Vagina (tissue), 2 donors: Measurements from ENCODE around the gene TRIM3. TPM values are rescaled to one million over a fixed set of nuclear protein-coding genes. Genes with fewer than 3 reads are reported as not detected.
A peak's percentile ranks its signal among the peaks of the same experiment; 100 is the strongest.
"Not testable (repeated sequence)": the region's sequence is repeated elsewhere in the genome, so short reads cannot be mapped to it uniquely, and the experiment has no call there.

ENCODE experiments used
- DNase-seq, 2 donors: peaks; one replicate each; pipeline ENCODE4 v3.0.0-alpha.2; 2017; ENCODE audit errors: extremely low spot score in 2 of 2
- H3K27ac ChIP-seq: fragments of 200-600 bp; sonication (generic); one replicate; pipeline ENCODE4 v1.5.1; 2019
- H3K27me3 ChIP-seq: fragments of 200-600 bp; sonication (generic); one replicate; pipeline ENCODE4 v1.5.1; 2019
- H3K36me3 ChIP-seq, 2 donors: fragments of 200-600 bp; sonication (generic); one replicate each; pipeline ENCODE4 v1.5.1; 2017 to 2019
- H3K4me1 ChIP-seq: fragments of 200-600 bp; sonication (generic); one replicate; pipeline ENCODE4 v1.5.1; 2019
- H3K4me3 ChIP-seq, 2 donors: fragments of 200-600 bp; sonication (generic); 1 replicate in 1 of 2; 2 replicates in 1 of 2; pipeline ENCODE4 v1.5.1; 2016 to 2019
- H3K9me3 ChIP-seq: fragments of 200-600 bp; sonication (generic); one replicate; pipeline ENCODE4 v1.5.1; 2019
- POLR2A ChIP-seq, 2 donors: fragments of 450-650 bp; IDR thresholded peaks; one replicate each; pipeline ENCODE4 v1.6.1; 2017; ENCODE audit warnings: antibody characterized with exemption in 2 of 2, mild to moderate bottlenecking in 2 of 2, moderate library complexity in 2 of 2
- POLR2AphosphoS5 ChIP-seq, 2 donors: sonication (generic); formaldehyde crosslinking; IDR thresholded peaks; one replicate each; pipeline ENCODE4 v1.9.0; 2017; ENCODE audit warnings: antibody characterized with exemption in 2 of 2, mild to moderate bottlenecking in 2 of 2, low read depth in 1 of 2; ENCODE audit not compliant: insufficient read depth in 1 of 2
- intact Hi-C: fragments of 100-400 bp; cut with DNase I; formaldehyde crosslinking; loops from one replicate; pipeline ENCODE4 v1.15.1; 2023
- total RNA-seq: library from RNA; depleted of rRNA; stranded (reverse); fragments of >200 nt; gene quantifications from one replicate; pipeline ENCODE4 v1.2.3, GENCODE V29; 2016
- TF ChIP-seq, protein P1 (sequence below), 3 experiments: fragments of 450-650 bp in 2 of 3; fragments of 200-600 bp in 1 of 3; sonication (generic) in 1 of 3; IDR thresholded peaks; one replicate each; pipeline ENCODE4 v1.5.1; 2017 to 2019; ENCODE audit warnings: antibody characterized with exemption in 3 of 3, mild to moderate bottlenecking in 2 of 3, moderate library complexity in 2 of 3

The TRIM3 gene
- 27.5 TPM for total RNA-seq

DNA sequence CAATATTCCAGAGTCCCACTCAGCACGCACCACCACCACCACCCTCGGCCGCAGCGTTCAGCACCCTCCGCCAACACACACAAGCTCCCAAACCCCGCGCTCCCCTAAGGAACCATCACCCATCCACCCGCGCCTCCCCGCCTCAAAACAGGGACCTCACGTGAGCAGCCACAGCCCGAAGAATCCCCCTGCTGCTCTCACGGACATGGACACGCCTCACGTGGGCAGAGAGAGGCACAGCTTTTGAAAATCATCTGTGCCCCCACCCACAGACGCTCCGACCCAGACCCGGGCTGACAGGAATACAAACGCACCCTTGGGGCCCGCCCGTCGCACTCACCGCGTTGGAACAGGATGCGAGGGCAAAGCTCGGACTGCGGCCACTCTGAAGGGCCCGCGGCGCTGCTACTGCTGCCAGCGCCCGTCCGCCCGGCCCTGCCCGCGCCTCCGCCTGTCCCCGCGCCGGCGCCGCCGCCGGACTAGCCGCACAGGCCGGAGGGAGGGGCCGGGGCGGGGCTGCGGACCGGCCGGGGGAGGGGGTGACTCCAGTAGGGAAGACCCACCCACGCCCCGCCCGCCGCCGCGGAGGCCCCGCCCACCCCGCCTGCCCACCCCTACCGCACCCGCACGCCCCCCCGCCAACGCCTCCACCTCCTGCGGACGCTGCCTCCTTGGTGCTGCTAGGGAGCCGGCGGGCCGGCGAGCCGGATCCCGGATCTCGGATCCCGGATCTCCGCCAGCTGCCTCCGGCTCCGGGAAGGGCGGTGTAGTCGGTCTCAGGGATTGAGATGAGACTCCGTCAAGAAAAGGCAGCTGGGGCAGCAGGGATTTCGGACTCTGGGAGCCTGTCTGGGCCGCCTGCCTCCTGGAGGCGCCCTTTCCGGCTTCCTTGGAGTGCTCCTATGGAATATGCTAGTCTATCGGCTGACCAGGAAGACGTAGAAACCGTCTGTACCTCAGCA lies at the start of gene TRIM3:
TRIM3 (minus strand) TSS at position 491 of the 962 bp plus-strand sequence. CDS start 8,246 bp downstream, outside the sequence.
- Histone ChIP-seq H3K4me1 (peaks cover 43% of the 10 kb centered on the region), H3K9me3 (no peaks in the 10 kb centered on the region), H3K27me3 (no peaks in the 10 kb centered on the region), H3K36me3 (peaks cover 0 to 21% of the 10 kb centered on the region in 2 donors), H3K27ac (peak within 1 kb of the TSS; percentile 93), H3K4me3 (peak within 1 kb of the TSS; percentile 76 to 95)
- intact Hi-C loops, result no loop called here
- peak in 1 of 2 donors; percentile 88 for TF ChIP-seq POLR2A (IDR thresholded peaks at IDR 0.05)
- peak in 1 of 2 donors; percentile 88 for TF ChIP-seq POLR2AphosphoS5 (IDR thresholded peaks at IDR 0.05; ENCODE audit: insufficient read depth in 1 of 2, low read depth in 1 of 2)
- TF ChIP-seq, protein P1, sequence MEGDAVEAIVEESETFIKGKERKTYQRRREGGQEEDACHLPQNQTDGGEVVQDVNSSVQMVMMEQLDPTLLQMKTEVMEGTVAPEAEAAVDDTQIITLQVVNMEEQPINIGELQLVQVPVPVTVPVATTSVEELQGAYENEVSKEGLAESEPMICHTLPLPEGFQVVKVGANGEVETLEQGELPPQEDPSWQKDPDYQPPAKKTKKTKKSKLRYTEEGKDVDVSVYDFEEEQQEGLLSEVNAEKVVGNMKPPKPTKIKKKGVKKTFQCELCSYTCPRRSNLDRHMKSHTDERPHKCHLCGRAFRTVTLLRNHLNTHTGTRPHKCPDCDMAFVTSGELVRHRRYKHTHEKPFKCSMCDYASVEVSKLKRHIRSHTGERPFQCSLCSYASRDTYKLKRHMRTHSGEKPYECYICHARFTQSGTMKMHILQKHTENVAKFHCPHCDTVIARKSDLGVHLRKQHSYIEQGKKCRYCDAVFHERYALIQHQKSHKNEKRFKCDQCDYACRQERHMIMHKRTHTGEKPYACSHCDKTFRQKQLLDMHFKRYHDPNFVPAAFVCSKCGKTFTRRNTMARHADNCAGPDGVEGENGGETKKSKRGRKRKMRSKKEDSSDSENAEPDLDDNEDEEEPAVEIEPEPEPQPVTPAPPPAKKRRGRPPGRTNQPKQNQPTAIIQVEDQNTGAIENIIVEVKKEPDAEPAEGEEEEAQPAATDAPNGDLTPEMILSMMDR (IDR thresholded peaks at IDR 0.05), result no peak
- no peak for DNase-seq

DNA sequence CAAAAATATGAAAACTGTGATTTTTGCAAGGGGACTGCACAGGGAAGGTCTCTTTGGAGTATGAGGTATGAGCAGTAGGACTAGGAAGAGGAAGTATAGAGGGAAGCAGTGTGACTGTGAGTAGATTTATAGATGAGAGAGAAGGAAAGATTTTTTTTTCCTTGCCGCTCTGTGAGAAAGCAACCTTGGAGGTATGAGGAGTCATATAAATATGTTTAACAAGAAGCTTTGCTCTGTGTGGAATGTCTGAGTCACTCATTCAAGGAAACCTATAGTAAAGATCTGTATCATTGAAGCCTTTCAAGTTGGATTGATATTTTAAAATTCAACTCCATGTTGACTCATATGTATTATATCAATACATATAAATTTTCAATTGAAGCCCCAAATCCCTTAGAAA lies 49.5 kb upstream of the TRIM3 start:
- intact Hi-C loops, result no loop called here
- H3K4me1 ChIP-seq, result no peaks in the 10 kb centered on the region
- no peaks in the 10 kb centered on the region for H3K9me3 ChIP-seq
- no peak overlapping the region for H3K4me3 ChIP-seq
- no peaks in the 10 kb centered on the region for H3K27me3 ChIP-seq
- DNase-seq, result no peak
- H3K27ac ChIP-seq, result no peak overlapping the region
- peaks cover 0 to 5% of the 10 kb centered on the region in 2 donors for H3K36me3 ChIP-seq
- TF ChIP-seq, protein P1 (IDR thresholded peaks at IDR 0.05), result no peak

DNA sequence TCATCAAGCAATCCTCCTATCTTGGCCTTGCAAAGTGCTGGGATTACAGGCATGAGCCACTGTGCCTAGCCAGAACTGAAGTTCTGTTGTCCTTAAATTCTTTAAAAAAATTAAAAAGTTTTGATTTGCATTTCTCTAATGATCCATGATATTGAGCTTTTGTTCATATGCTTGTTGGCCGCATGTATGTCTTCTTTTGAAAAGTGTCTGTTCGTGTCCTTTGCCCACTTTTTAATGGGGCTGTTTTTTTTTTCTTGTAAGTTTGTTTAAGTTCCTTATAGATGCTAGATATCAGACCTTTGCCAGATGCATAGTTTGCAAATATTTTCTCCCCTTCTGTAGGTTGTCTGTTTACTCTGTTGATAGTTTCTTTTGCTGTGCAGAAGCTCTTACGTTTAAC lies 48.2 kb upstream of the TRIM3 start:
- H3K27ac ChIP-seq, H3K36me3 ChIP-seq, intact Hi-C loops, DNase-seq, H3K4me3 ChIP-seq, H3K4me1 ChIP-seq, H3K9me3 ChIP-seq, H3K27me3 ChIP-seq: not testable (repeated sequence)

DNA sequence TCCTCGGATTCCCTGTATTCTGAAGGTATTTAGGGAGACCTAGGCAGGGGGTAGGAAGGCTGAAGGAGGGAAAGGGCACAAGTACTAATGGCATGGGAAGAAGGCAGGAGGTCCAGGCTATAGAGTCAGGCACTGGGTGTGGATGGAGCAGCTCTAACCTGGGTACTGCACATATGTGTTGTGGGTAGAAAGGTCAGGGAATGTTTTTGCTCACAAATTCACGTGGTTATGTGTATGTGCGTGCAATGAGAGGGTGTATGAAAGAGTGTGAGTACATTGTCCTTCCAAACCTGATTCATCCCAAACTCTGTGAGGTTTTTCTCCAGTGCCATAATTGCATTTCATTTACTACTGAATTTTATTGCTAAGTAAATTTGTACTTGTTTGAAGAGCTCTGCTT lies 46.5 kb upstream of the TRIM3 start:
- Histone ChIP-seq H3K27ac (no peak overlapping the region), H3K9me3 (no peaks in the 10 kb centered on the region), H3K4me1 (no peaks in the 10 kb centered on the region), H3K36me3 (peaks cover 0 to 5% of the 10 kb centered on the region in 2 donors), H3K27me3 (no peaks in the 10 kb centered on the region), H3K4me3 (no peak overlapping the region)
- TF ChIP-seq, protein P1 (IDR thresholded peaks at IDR 0.05), result no peak
- intact Hi-C loops, result no loop called here
- DNase-seq, result no peak

DNA sequence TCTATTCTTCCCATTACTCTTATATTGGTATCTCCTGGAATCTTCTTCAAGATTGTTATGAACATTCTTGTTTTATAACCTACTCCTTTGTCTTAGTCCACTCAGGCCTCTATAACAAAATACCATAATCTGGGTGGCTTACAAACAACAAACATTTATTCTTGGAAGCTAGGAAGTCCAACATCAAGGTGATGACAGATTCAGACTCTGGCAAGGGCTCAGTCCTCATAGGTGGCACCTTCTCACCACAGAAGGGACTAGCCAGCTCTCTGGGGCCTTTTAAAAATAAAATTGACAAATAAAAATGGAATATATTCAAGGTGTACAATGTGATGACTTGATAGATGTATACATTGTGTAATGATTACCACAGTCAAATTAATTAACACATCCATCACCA lies 43.1 kb upstream of the TRIM3 start:
- Histone ChIP-seq H3K27ac (no peak overlapping the region), H3K27me3 (no peaks in the 10 kb centered on the region), H3K9me3 (no peaks in the 10 kb centered on the region), H3K4me1 (no peaks in the 10 kb centered on the region), H3K36me3 (peaks cover 0 to 22% of the 10 kb centered on the region in 2 donors), H3K4me3 (no peak overlapping the region)
- intact Hi-C loops, result no loop called here
- DNase-seq, result no peak
- TF ChIP-seq POLR2A (IDR thresholded peaks at IDR 0.05) (no peak), POLR2AphosphoS5 (IDR thresholded peaks at IDR 0.05; ENCODE audit: insufficient read depth in 1 of 2, low read depth in 1 of 2) (no peak)
- TF ChIP-seq, protein P1 (IDR thresholded peaks at IDR 0.05), result no peak
